ENCODE results near the gene CAPZA2.

- TF ChIP-seq CTCF (IDR thresholded peaks at IDR 0.05) (no peak), POLR2A (IDR thresholded peaks at IDR 0.05) (no peak)
Observed at GRCh38 chr7:116952635-116953371, 90.4 kb downstream of the CAPZA2 start.

Data from suprapubic skin (tissue), 3 donors.